ENCODE data around the gene IFI27.

DNA sequence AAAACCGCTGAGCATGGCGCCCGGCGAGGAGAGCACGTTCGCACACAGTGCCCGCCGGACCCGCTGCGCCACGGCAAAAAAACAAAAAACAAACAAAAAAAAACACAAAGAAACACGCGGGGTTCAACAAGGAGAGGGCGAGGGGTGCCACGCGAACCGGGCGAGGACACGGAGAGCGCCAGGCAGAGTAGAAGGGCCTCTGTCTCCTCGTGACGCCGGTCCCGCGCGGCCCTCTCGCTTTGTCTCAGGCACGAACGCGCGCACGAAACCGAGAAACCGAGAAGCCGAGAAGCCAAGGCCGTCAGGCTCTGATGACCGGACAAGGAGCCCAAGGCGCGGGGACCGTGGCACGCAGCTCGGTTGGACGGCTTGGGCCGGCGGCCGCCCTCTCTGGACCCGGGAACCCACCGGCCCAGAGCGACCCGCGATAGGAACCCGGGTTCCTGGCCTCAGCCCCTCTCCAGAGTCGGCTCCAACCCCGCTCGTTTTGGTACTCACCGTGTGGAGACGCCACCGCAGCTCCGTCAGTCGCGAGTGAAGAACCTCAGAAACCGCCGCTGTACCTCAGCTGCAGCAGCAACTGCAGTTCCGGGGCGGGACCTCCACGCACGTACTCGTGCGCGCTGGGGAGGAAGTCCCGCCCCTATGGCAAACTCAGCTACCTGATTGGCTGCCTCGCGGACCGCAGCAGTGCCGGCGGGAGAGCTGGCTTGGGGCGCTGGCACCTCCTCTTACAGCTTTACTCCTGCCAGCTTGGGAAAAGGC is 29.7 kb upstream of the IFI27 start, which contains the start of the genes DDX24 and IFI27L1:
- TF ChIP-seq POLR2A (IDR thresholded peaks at IDR 0.05; ENCODE audit: low read length) (peak; percentile 97), GATA1 (IDR thresholded peaks at IDR 0.05; ENCODE audit: low read depth, low read length) (no peak)

Measured in erythroblast (primary cell).